ENCODE measurements around the gene CT47C1. TPM values are rescaled to one million over a fixed set of nuclear protein-coding genes. Genes with fewer than 3 reads are reported as not detected.

The CT47C1 gene
- total RNA-seq, 1 experiment from 2014 or later, result not detected

DNA sequence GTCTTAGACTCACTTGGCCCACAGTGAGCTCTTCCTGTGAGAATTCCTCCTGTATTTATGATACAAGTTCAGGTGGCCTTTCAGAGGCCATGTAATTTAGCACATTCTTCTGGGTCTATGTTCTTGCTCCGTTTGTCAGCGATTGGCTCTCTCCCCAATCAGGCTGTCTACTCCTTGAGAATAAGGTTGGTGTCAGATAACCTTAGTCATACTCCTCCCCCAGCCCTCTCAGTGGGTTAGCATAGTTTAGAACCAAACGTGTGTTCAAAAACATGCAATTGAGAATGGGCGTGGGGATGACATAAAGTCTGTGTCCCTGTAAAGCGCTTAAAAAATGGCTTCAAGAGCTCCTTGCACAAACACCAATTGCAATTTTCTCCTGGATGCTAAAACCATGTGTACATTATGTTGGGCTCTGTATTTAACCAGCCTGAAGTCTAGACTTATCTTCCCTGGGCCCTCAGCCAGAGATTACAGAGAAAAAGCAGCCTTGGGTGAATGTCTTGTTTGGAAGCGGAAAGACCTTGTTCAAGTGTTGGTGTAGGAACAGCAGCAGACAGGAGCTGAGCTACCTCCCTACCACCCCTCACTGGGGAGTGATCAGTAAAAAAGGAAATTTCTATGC lies 9.9 kb upstream of the CT47C1 start:
- H2BK120ac ChIP-seq (ENCODE audit: low read depth, low read length, poor library complexity, severe bottlenecking), result no peak overlapping the region
- no peak overlapping the region for H3K4me2 ChIP-seq (ENCODE audit: insufficient read depth, insufficient read length, low read length)
- H2AFZ ChIP-seq (ENCODE audit: low read length), result no peak overlapping the region
- no peak overlapping the region for H3K4ac ChIP-seq (ENCODE audit: low read depth, low read length)
- Mint-ChIP-seq H3K27me3 (ENCODE audit: low read depth) (no peaks in the 10 kb centered on the region; the same call in 1 of the 2 replicates), H3K4me1 (peaks cover 6 to 7% of the 10 kb centered on the region in 2 experiments), H3K9me3 (peaks cover 33 to 50% of the 10 kb centered on the region in 2 experiments), H3K4me3 (no peak overlapping the region), H3K36me3 (ENCODE audit: insufficient read depth in 1 of 3, low read depth in 3 of 3) (peaks cover 0 to 2% (median 0%) of the 10 kb centered on the region in 3 experiments; a peak in 1 of 7 replicates), H3K27ac (no peak overlapping the region)
- no peaks in the 10 kb centered on the region for H3K4me1 ChIP-seq (ENCODE audit: insufficient read depth, low read length)
- no peak overlapping the region for H2AK5ac ChIP-seq (ENCODE audit: insufficient read length, low read length)
- WGBS (ENCODE audit: extremely low coverage, insufficient read length, low lambda C conversion rate), result no CpG with 5 or more reads among the region's 6 CpGs
- TF ChIP-seq, protein P1, sequence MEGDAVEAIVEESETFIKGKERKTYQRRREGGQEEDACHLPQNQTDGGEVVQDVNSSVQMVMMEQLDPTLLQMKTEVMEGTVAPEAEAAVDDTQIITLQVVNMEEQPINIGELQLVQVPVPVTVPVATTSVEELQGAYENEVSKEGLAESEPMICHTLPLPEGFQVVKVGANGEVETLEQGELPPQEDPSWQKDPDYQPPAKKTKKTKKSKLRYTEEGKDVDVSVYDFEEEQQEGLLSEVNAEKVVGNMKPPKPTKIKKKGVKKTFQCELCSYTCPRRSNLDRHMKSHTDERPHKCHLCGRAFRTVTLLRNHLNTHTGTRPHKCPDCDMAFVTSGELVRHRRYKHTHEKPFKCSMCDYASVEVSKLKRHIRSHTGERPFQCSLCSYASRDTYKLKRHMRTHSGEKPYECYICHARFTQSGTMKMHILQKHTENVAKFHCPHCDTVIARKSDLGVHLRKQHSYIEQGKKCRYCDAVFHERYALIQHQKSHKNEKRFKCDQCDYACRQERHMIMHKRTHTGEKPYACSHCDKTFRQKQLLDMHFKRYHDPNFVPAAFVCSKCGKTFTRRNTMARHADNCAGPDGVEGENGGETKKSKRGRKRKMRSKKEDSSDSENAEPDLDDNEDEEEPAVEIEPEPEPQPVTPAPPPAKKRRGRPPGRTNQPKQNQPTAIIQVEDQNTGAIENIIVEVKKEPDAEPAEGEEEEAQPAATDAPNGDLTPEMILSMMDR (conservative IDR thresholded peaks at IDR 0.05), result no peak
- no peak overlapping the region for H3K23ac ChIP-seq (ENCODE audit: insufficient read length, low read depth, low read length)
- H2BK12ac ChIP-seq (ENCODE audit: insufficient read length, low read depth, low read length), result no peak overlapping the region
- no peak for DNase-seq
- H4K91ac ChIP-seq (ENCODE audit: insufficient read length, low read depth, low read length), result no peak overlapping the region
- H3K14ac ChIP-seq (ENCODE audit: insufficient read depth, low read length), result no peak overlapping the region
- no peak overlapping the region for H3K9ac ChIP-seq (ENCODE audit: extremely low read depth, insufficient read length, low read length)
- H4K8ac ChIP-seq (replicated peaks; ENCODE audit: insufficient read length, low read depth, low read length), result no peak overlapping the region
- no peak overlapping the region for H4K5ac ChIP-seq (ENCODE audit: insufficient read length, low read depth, low read length)
- no peak overlapping the region for H3K56ac ChIP-seq (ENCODE audit: insufficient read length, low read depth, low read length)
- no peaks in the 10 kb centered on the region for H3K27me3 ChIP-seq (ENCODE audit: insufficient read depth, low read length)
- H3T11ph ChIP-seq (ENCODE audit: low read length), result no peak overlapping the region
- H3K79me1 ChIP-seq (ENCODE audit: insufficient read depth, low read depth, low read length, poor library complexity, severe bottlenecking), result no peaks in the 10 kb centered on the region
- H3K18ac ChIP-seq (ENCODE audit: insufficient read length, low read depth, low read length), result no peak overlapping the region
- H3K79me2 ChIP-seq (ENCODE audit: insufficient read depth, low read length), result no peaks in the 10 kb centered on the region
- no peaks in the 10 kb centered on the region for H3K23me2 ChIP-seq (ENCODE audit: insufficient read length, low read depth, low read length, poor library complexity, severe bottlenecking)
- H4K20me1 ChIP-seq (ENCODE audit: control insufficient read depth, insufficient read depth, insufficient read length), result no peaks in the 10 kb centered on the region
- no peak overlapping the region for H2BK20ac ChIP-seq (ENCODE audit: low read depth, low read length, poor library complexity, severe bottlenecking)
- H3K9me3 ChIP-seq (ENCODE audit: control insufficient read depth, low read depth, low read length), result peaks cover 17% of the 10 kb centered on the region
- no peak overlapping the region for H3K27ac ChIP-seq (ENCODE audit: insufficient read length, low read depth, low read length)
- H2BK5ac ChIP-seq (ENCODE audit: insufficient read length, low read length), result no peak overlapping the region
- H2BK15ac ChIP-seq (ENCODE audit: low read depth, low read length), result no peak overlapping the region
